Hepatocyte (in vitro differentiated cells): ENCODE measurements around the gene KHDRBS2. TPM values are rescaled to one million over a fixed set of nuclear protein-coding genes. Genes with fewer than 3 reads are reported as not detected.

Experiments
- DNase-seq: peaks from one replicate; pipeline ENCODE4 v3.0.0-alpha.2; 2016; ENCODE audit warnings: low spot score
- H2AFZ ChIP-seq: fragments of 200-600 bp; sonication (generic); 2 replicates; pipeline ENCODE4 v1.6.0; 2016; ENCODE audit warnings: antibody characterized with exemption, mild to moderate bottlenecking
- H3K27ac ChIP-seq: fragments of 200-600 bp; sonication (generic); 2 replicates; pipeline ENCODE4 v1.5.1; 2016; ENCODE audit warnings: mild to moderate bottlenecking
- H3K27me3 ChIP-seq: fragments of 200-600 bp; sonication (generic); 2 replicates; pipeline ENCODE4 v1.6.1; 2016
- H3K36me3 ChIP-seq: fragments of 200-600 bp; sonication (generic); replicated peaks from 2 replicates; pipeline ENCODE4 v1.5.1; 2016; ENCODE audit warnings: low read depth; ENCODE audit not compliant: insufficient read depth
- H3K4me1 ChIP-seq: fragments of 200-600 bp; sonication (generic); 2 replicates; pipeline ENCODE4 v1.5.1; 2016; ENCODE audit warnings: mild to moderate bottlenecking, moderate library complexity; ENCODE audit not compliant: insufficient read depth
- H3K4me2 ChIP-seq: fragments of 200-600 bp; sonication (generic); 2 replicates; pipeline ENCODE4 v1.6.0; 2016
- H3K4me3 ChIP-seq: fragments of 200-600 bp; sonication (generic); 2 replicates; pipeline ENCODE4 v1.5.1; 2016; ENCODE audit warnings: mild to moderate bottlenecking
- H3K79me2 ChIP-seq: fragments of 200-600 bp; sonication (generic); 2 replicates; pipeline ENCODE4 v1.6.0; 2017; ENCODE audit warnings: mild to moderate bottlenecking
- H3K9me2 ChIP-seq: fragments of 200-600 bp; sonication (generic); replicated peaks from 2 replicates; pipeline ENCODE4 v1.6.0; 2017; ENCODE audit warnings: mild to moderate bottlenecking; ENCODE audit not compliant: insufficient read depth
- H3K9me3 ChIP-seq: fragments of 200-600 bp; sonication (generic); 2 replicates; pipeline ENCODE4 v1.5.1; 2016; ENCODE audit warnings: low read depth, mild to moderate bottlenecking
- H4K20me1 ChIP-seq: fragments of 200-600 bp; sonication (generic); 2 replicates; pipeline ENCODE4 v1.6.0; 2016; ENCODE audit warnings: mild to moderate bottlenecking; ENCODE audit not compliant: insufficient read depth, poor library complexity, severe bottlenecking
- CTCF ChIP-seq: fragments of 200-600 bp; sonication (generic); IDR thresholded peaks from 2 replicates; pipeline ENCODE4 v1.5.1; 2016; ENCODE audit warnings: antibody characterized with exemption, mild to moderate bottlenecking; ENCODE audit not compliant: poor library complexity
- EZH2 ChIP-seq: fragments of 200-600 bp; sonication (generic); IDR thresholded peaks from 2 replicates; pipeline ENCODE4 v1.6.1; 2016; ENCODE audit warnings: antibody characterized with exemption, mild to moderate bottlenecking, borderline replicate concordance
- EZH2phosphoT487 ChIP-seq: fragments of 200-600 bp; sonication (generic); IDR thresholded peaks from one replicate; pipeline ENCODE4 v1.6.1; 2018; ENCODE audit warnings: antibody characterized with exemption, mild to moderate bottlenecking, low read depth, moderate library complexity; ENCODE audit not compliant: unreplicated experiment, severe bottlenecking
- WGBS: methylation state at CpG from one replicate; pipeline ENCODE4 v1.1.6; 2016; ENCODE audit warnings: low lambda C conversion rate; ENCODE audit errors: missing lambda C conversion rate; 5-methylcytosine and 5-hydroxymethylcytosine counted together
- polyA plus RNA-seq: library from polyadenylated mRNA; unstranded; fragments of >200 nt; fragmentation: Nextera tagmentation; extraction: Ambion mirVana; gene quantifications from 2 replicates; pipeline ENCODE4 v1.2.1, GENCODE V29; 2016
- total RNA-seq: library from RNA; depleted of rRNA; stranded (reverse); fragments of >200 nt; gene quantifications from 2 replicates; pipeline ENCODE4 v1.2.3, GENCODE V29; 2014

The KHDRBS2 gene
- total and polyA plus RNA-seq, 2 experiments from 2014 or later = 5.9 to 12.3 TPM

GRCh38 chr6:61977099-61977498 is 308.9 kb downstream of the KHDRBS2 start:
- H3K27ac ChIP-seq = no peak overlapping the region
- no peaks in the 10 kb centered on the region for H4K20me1 ChIP-seq
- no peak overlapping the region for H3K4me3 ChIP-seq
- no peaks in the 10 kb centered on the region for H3K4me1 ChIP-seq
- WGBS = 79% methylated on average over 1 of the region's 1 CpG
- H3K9me3 ChIP-seq = no peaks in the 10 kb centered on the region
- H3K79me2 ChIP-seq = no peaks in the 10 kb centered on the region
- H3K27me3 ChIP-seq = no peaks in the 10 kb centered on the region
- H3K4me2 ChIP-seq = no peak overlapping the region
- DNase-seq = no peak
- H3K36me3 ChIP-seq = no peaks in the 10 kb centered on the region
- TF ChIP-seq EZH2 (no peak), EZH2phosphoT487 (no peak), CTCF (no peak)
- H2AFZ ChIP-seq = no peak overlapping the region
- no peaks in the 10 kb centered on the region for H3K9me2 ChIP-seq

- Histone ChIP-seq H3K27ac (no peak overlapping the region), H3K9me3 (no peaks in the 10 kb centered on the region), H3K4me1 (no peaks in the 10 kb centered on the region), H3K79me2 (no peaks in the 10 kb centered on the region), H3K4me3 (no peak overlapping the region), H4K20me1 (no peaks in the 10 kb centered on the region), H3K9me2 (no peaks in the 10 kb centered on the region), H3K4me2 (no peak overlapping the region), H2AFZ (no peak overlapping the region), H3K27me3 (no peaks in the 10 kb centered on the region), H3K36me3 (no peaks in the 10 kb centered on the region)
- 97% methylated on average over 2 of the region's 2 CpGs for WGBS
- DNase-seq = no peak
- no peak for TF ChIP-seq CTCF
- TF ChIP-seq EZH2phosphoT487 = no peak
- no peak for TF ChIP-seq EZH2
These were observed 326.8 kb downstream of the KHDRBS2 start for GRCh38 chr6:61959196-61959595.

GRCh38 chr6:61953851-61954250 is 332.2 kb downstream of the KHDRBS2 start:
- H3K9me2 ChIP-seq = no peaks in the 10 kb centered on the region
- H3K4me3 ChIP-seq = no peak overlapping the region
- H3K27me3 ChIP-seq = no peaks in the 10 kb centered on the region
- no peaks in the 10 kb centered on the region for H3K36me3 ChIP-seq
- H4K20me1 ChIP-seq = no peaks in the 10 kb centered on the region
- H3K9me3 ChIP-seq = no peaks in the 10 kb centered on the region
- H3K79me2 ChIP-seq = no peaks in the 10 kb centered on the region
- TF ChIP-seq EZH2 (no peak), CTCF (no peak), EZH2phosphoT487 (no peak)
- peaks cover 21% of the 10 kb centered on the region for H3K4me1 ChIP-seq
- no peak overlapping the region for H3K27ac ChIP-seq
- no peak overlapping the region for H2AFZ ChIP-seq
- H3K4me2 ChIP-seq = peak overlapping the region; percentile 55
- DNase-seq = no peak

GRCh38 chr6:61951586-61951985 is 334.4 kb downstream of the KHDRBS2 start:
- Histone ChIP-seq H4K20me1 (no peaks in the 10 kb centered on the region), H3K36me3 (no peaks in the 10 kb centered on the region), H3K9me2 (no peaks in the 10 kb centered on the region), H2AFZ (no peak overlapping the region), H3K9me3 (no peaks in the 10 kb centered on the region), H3K27me3 (no peaks in the 10 kb centered on the region), H3K79me2 (no peaks in the 10 kb centered on the region), H3K4me3 (no peak overlapping the region), H3K4me2 (no peak overlapping the region), H3K27ac (no peak overlapping the region), H3K4me1 (peaks cover 21% of the 10 kb centered on the region)
- TF ChIP-seq EZH2 (no peak), CTCF (no peak), EZH2phosphoT487 (no peak)
- DNase-seq = peak; percentile 13
- WGBS = 59% methylated on average over 1 of the region's 1 CpG
